ENCODE data around the gene ENC1.

ENC1 gene

GRCh38 chr5:74613283-74613682 lies 27.2 kb downstream of the ENC1 start:
- in situ Hi-C loops (cut with HindIII; ENCODE audit: low sequenced_read_pairs) = no loop called here

- in situ Hi-C loops (cut with HindIII; ENCODE audit: low sequenced_read_pairs) = no loop called here
These were observed 28.5 kb downstream of the ENC1 start for GRCh38 chr5:74612045-74612444.

- in situ Hi-C loops (cut with HindIII; ENCODE audit: low sequenced_read_pairs) = no loop called here
These were observed 31.6 kb downstream of the ENC1 start for GRCh38 chr5:74608736-74609601.

GRCh38 chr5:74605759-74606158 lies 34.8 kb downstream of the ENC1 start:
- in situ Hi-C loops (cut with HindIII; ENCODE audit: low sequenced_read_pairs) = no loop called here

- in situ Hi-C loops (cut with HindIII; ENCODE audit: low sequenced_read_pairs) = no loop called here
These were observed 37.2 kb downstream of the ENC1 start for GRCh38 chr5:74603376-74603775.

GRCh38 chr5:74599148-74599547 lies 41.4 kb downstream of the ENC1 start:
- in situ Hi-C loops (cut with HindIII; ENCODE audit: low sequenced_read_pairs) = no loop called here

GRCh38 chr5:74598731-74599130 lies 41.8 kb downstream of the ENC1 start:
- in situ Hi-C loops (cut with HindIII; ENCODE audit: low sequenced_read_pairs) = no loop called here

GRCh38 chr5:74596927-74597326 lies 43.6 kb downstream of the ENC1 start:
- in situ Hi-C loops (cut with HindIII; ENCODE audit: low sequenced_read_pairs) = no loop called here

GRCh38 chr5:74595143-74595925 lies 45.2 kb downstream of the ENC1 start:
- in situ Hi-C loops (cut with HindIII; ENCODE audit: low sequenced_read_pairs) = no loop called here

GRCh38 chr5:74594137-74595040 lies 46.1 kb downstream of the ENC1 start:
- in situ Hi-C loops (cut with HindIII; ENCODE audit: low sequenced_read_pairs) = no loop called here

- in situ Hi-C loops (cut with HindIII; ENCODE audit: low sequenced_read_pairs) = no loop called here
These were observed 51.1 kb downstream of the ENC1 start for GRCh38 chr5:74589204-74590056.

- in situ Hi-C loops (cut with HindIII; ENCODE audit: low sequenced_read_pairs) = no loop called here
These were observed 52.1 kb downstream of the ENC1 start for GRCh38 chr5:74588415-74588814.

GRCh38 chr5:74587890-74588289 lies 52.6 kb downstream of the ENC1 start:
- in situ Hi-C loops (cut with HindIII; ENCODE audit: low sequenced_read_pairs) = no loop called here

GRCh38 chr5:74587300-74587699 lies 53.2 kb downstream of the ENC1 start:
- in situ Hi-C loops (cut with HindIII; ENCODE audit: low sequenced_read_pairs) = no loop called here

GRCh38 chr5:74586856-74587255 lies 53.7 kb downstream of the ENC1 start:
- in situ Hi-C loops (cut with HindIII; ENCODE audit: low sequenced_read_pairs) = no loop called here

GRCh38 chr5:74582853-74583252 lies 57.7 kb downstream of the ENC1 start:
- in situ Hi-C loops (cut with HindIII; ENCODE audit: low sequenced_read_pairs) = no loop called here

- in situ Hi-C loops (cut with HindIII; ENCODE audit: low sequenced_read_pairs) = no loop called here
These were observed 58.6 kb downstream of the ENC1 start for GRCh38 chr5:74581988-74582365.

GRCh38 chr5:74580729-74581109 lies 59.8 kb downstream of the ENC1 start:
- in situ Hi-C loops (cut with HindIII; ENCODE audit: low sequenced_read_pairs) = no loop called here

GRCh38 chr5:74579215-74579614 lies 61.3 kb downstream of the ENC1 start:
- in situ Hi-C loops (cut with HindIII; ENCODE audit: low sequenced_read_pairs) = no loop called here

- in situ Hi-C loops (cut with HindIII; ENCODE audit: low sequenced_read_pairs) = no loop called here
These were observed 62.0 kb downstream of the ENC1 start for GRCh38 chr5:74578356-74579044.
